ENCODE measurements around the gene MNT. TPM values are rescaled to one million over a fixed set of nuclear protein-coding genes. Genes with fewer than 3 reads are reported as not detected.
A peak's percentile ranks its signal among the peaks of the same experiment; 100 is the strongest.

Gene MNT
- total and polyA plus RNA-seq, 2 of the 8 experiments (the other 6 are each of a cell fraction or from before 2014, with no cell fraction given) = 5.0 to 17.3 TPM

GRCh38 chr17:2336852-2337543 is 63.9 kb downstream of the MNT start, which contains the start of gene SGSM2 (continued):
- no peak for TF ChIP-seq CTBP2 (IDR thresholded peaks at IDR 0.05; ENCODE audit: borderline replicate concordance, insufficient read depth, insufficient read length, low read length)
- no peak for TF ChIP-seq ASH2L (IDR thresholded peaks at IDR 0.05; ENCODE audit: low read length)
- TF ChIP-seq CHD2 (IDR thresholded peaks at IDR 0.05; ENCODE audit: low read length) = no peak
- TF ChIP-seq EZH2 (IDR thresholded peaks at IDR 0.05; ENCODE audit: low read depth, low read length, severe bottlenecking) = no peak
- no peak for TF ChIP-seq CEBPB (IDR thresholded peaks at IDR 0.05; ENCODE audit: low read depth, low read length)
- no peak for TF ChIP-seq YY1 (IDR thresholded peaks at IDR 0.05; ENCODE audit: low read depth, low read length)
- no peak for TF ChIP-seq BACH1 (IDR thresholded peaks at IDR 0.05; ENCODE audit: low read length)
- TF ChIP-seq USF2 (IDR thresholded peaks at IDR 0.05; ENCODE audit: low read length) = no peak
- TF ChIP-seq TBP (IDR thresholded peaks at IDR 0.05; ENCODE audit: low read depth, low read length) = no peak
- no peak for TF ChIP-seq BRCA1 (IDR thresholded peaks at IDR 0.05; ENCODE audit: low read depth, low read length)
- TF ChIP-seq ATF3 (IDR thresholded peaks at IDR 0.05; ENCODE audit: insufficient read depth, low read depth, low read length) = no peak
- no peak for TF ChIP-seq JUND (IDR thresholded peaks at IDR 0.05; ENCODE audit: low read length)
- 0 out of 3 replicates have a peak, but pooled peaks of 1 of the 2 experiments have one; percentile 8 for TF ChIP-seq EP300 (IDR thresholded peaks at IDR 0.05; ENCODE audit: borderline replicate concordance in 1 of 2, low read depth in 2 of 2, low read length in 2 of 2)
- peak; percentile 45; the same call in 1 of the 2 replicates for TF ChIP-seq SUZ12 (IDR thresholded peaks at IDR 0.05; ENCODE audit: low read length)
- TF ChIP-seq KDM4A (IDR thresholded peaks at IDR 0.05; ENCODE audit: low read depth, low read length, severe bottlenecking) = peak; percentile 17
- TF ChIP-seq CREB1 (IDR thresholded peaks at IDR 0.05) = no peak
- TF ChIP-seq TAF7 (optimal IDR thresholded peaks at IDR 0.05; ENCODE audit: borderline replicate concordance, low read depth, low read length) = no peak
- no peak for TF ChIP-seq SP1 (IDR thresholded peaks at IDR 0.05; ENCODE audit: low read depth, low read length)
- no peak; a peak in 1 of 4 replicates for TF ChIP-seq CTCF (IDR thresholded peaks at IDR 0.05; ENCODE audit: control extremely low read depth in 1 of 3, insufficient read depth in 1 of 3, low read depth in 1 of 3, low read length in 3 of 3)
- no peak for TF ChIP-seq RFX5 (IDR thresholded peaks at IDR 0.05; ENCODE audit: borderline replicate concordance, low read depth, low read length)
- TF ChIP-seq POLR2A (IDR thresholded peaks at IDR 0.05; ENCODE audit: control extremely low read depth in 1 of 2, low read depth in 2 of 2, low read length in 2 of 2) = no peak
